ENCODE measurements around the gene EDN1. TPM values are rescaled to one million over a fixed set of nuclear protein-coding genes. Genes with fewer than 3 reads are reported as not detected.
A peak's percentile ranks its signal among the peaks of the same experiment; 100 is the strongest.

EDN1 gene
- total RNA-seq, 1 donor from 2014 or later: 64.4 TPM

GRCh38 chr6:12243169-12243568, 47.0 kb upstream of the EDN1 start:
- Mint-ChIP-seq H3K27me3 (ENCODE audit: low read depth, unreplicated experiment) (peaks cover 3% of the 10 kb centered on the region), H3K36me3 (ENCODE audit: low read depth, unreplicated experiment) (no peaks in the 10 kb centered on the region), H3K4me3 (ENCODE audit: unreplicated experiment) (no peak overlapping the region), H3K9me3 (ENCODE audit: unreplicated experiment) (no peaks in the 10 kb centered on the region), H3K4me1 (ENCODE audit: low read depth, unreplicated experiment) (peaks cover 8% of the 10 kb centered on the region), H3K27ac (ENCODE audit: unreplicated experiment) (no peak overlapping the region)
- no peak for FAIRE-seq
- Histone ChIP-seq H3K4me2 (ENCODE audit: low read length) (no peak overlapping the region), H2AFZ (ENCODE audit: low read depth, low read length) (no peak overlapping the region), H3K79me2 (ENCODE audit: insufficient read depth, low read length) (no peaks in the 10 kb centered on the region), H3K9ac (ENCODE audit: low read length) (no peak overlapping the region), H4K20me1 (ENCODE audit: insufficient read depth, low read length) (no peaks in the 10 kb centered on the region), H3K27me3 (ENCODE audit: insufficient read depth, low read length) (no peaks in the 10 kb centered on the region), H3K4me1 (ENCODE audit: insufficient read depth, low read length) (no peaks in the 10 kb centered on the region), H3K27ac (ENCODE audit: low read depth, low read length) (no peak overlapping the region), H3K9me3 (ENCODE audit: insufficient read depth, low read depth, low read length) (no peaks in the 10 kb centered on the region), H3K36me3 (ENCODE audit: insufficient read depth, low read length) (no peaks in the 10 kb centered on the region), H3K4me3 (ENCODE audit: insufficient read depth, low read depth, low read length) (no peak overlapping the region)
- TF ChIP-seq EZH2 (IDR thresholded peaks at IDR 0.05; ENCODE audit: insufficient read depth, low read length) (no peak), CTCF (IDR thresholded peaks at IDR 0.05; ENCODE audit: insufficient read depth, low read depth, low read length) (no peak)
- DNase-seq (ENCODE audit: low read depth): no peak

GRCh38 chr6:12245360-12245759, 44.8 kb upstream of the EDN1 start:
- Mint-ChIP-seq H3K4me3 (ENCODE audit: unreplicated experiment) (no peak overlapping the region), H3K9me3 (ENCODE audit: unreplicated experiment) (no peaks in the 10 kb centered on the region), H3K4me1 (ENCODE audit: low read depth, unreplicated experiment) (peaks cover 1% of the 10 kb centered on the region), H3K36me3 (ENCODE audit: low read depth, unreplicated experiment) (no peaks in the 10 kb centered on the region), H3K27me3 (ENCODE audit: low read depth, unreplicated experiment) (peaks cover 5% of the 10 kb centered on the region), H3K27ac (ENCODE audit: unreplicated experiment) (no peak overlapping the region)
- H3K9me3 ChIP-seq (ENCODE audit: insufficient read depth, low read depth, low read length): no peaks in the 10 kb centered on the region
- no peak for TF ChIP-seq CTCF (IDR thresholded peaks at IDR 0.05; ENCODE audit: insufficient read depth, low read depth, low read length)
- TF ChIP-seq EZH2 (IDR thresholded peaks at IDR 0.05; ENCODE audit: insufficient read depth, low read length): no peak
- H2AFZ ChIP-seq (ENCODE audit: low read depth, low read length): no peak overlapping the region
- FAIRE-seq (no peak), DNase-seq (ENCODE audit: low read depth) (no peak)
- H3K4me3 ChIP-seq (ENCODE audit: insufficient read depth, low read depth, low read length): no peak overlapping the region
- H3K79me2 ChIP-seq (ENCODE audit: insufficient read depth, low read length): no peaks in the 10 kb centered on the region
- H3K4me1 ChIP-seq (ENCODE audit: insufficient read depth, low read length): no peaks in the 10 kb centered on the region
- H3K27me3 ChIP-seq (ENCODE audit: insufficient read depth, low read length): no peaks in the 10 kb centered on the region
- H3K4me2 ChIP-seq (ENCODE audit: low read length): no peak overlapping the region
- H3K36me3 ChIP-seq (ENCODE audit: insufficient read depth, low read length): no peaks in the 10 kb centered on the region
- no peak overlapping the region for H3K27ac ChIP-seq (ENCODE audit: low read depth, low read length)
- no peak overlapping the region for H3K9ac ChIP-seq (ENCODE audit: low read length)
- no peaks in the 10 kb centered on the region for H4K20me1 ChIP-seq (ENCODE audit: insufficient read depth, low read length)

GRCh38 chr6:12245763-12246718, 44.1 kb upstream of the EDN1 start:
- FAIRE-seq (no peak), DNase-seq (ENCODE audit: low read depth) (no peak)
- H3K4me3 ChIP-seq (ENCODE audit: insufficient read depth, low read depth, low read length): no peak overlapping the region
- H3K79me2 ChIP-seq (ENCODE audit: insufficient read depth, low read length): no peaks in the 10 kb centered on the region
- peaks cover 1% of the 10 kb centered on the region for H3K4me1 Mint-ChIP-seq (ENCODE audit: low read depth, unreplicated experiment)
- no peaks in the 10 kb centered on the region for H3K9me3 ChIP-seq (ENCODE audit: insufficient read depth, low read depth, low read length)
- no peaks in the 10 kb centered on the region for H3K36me3 Mint-ChIP-seq (ENCODE audit: low read depth, unreplicated experiment)
- H3K4me3 Mint-ChIP-seq (ENCODE audit: unreplicated experiment): no peak overlapping the region
- H4K20me1 ChIP-seq (ENCODE audit: insufficient read depth, low read length): no peaks in the 10 kb centered on the region
- no peak overlapping the region for H3K9ac ChIP-seq (ENCODE audit: low read length)
- H3K27me3 Mint-ChIP-seq (ENCODE audit: low read depth, unreplicated experiment): peaks cover 5% of the 10 kb centered on the region
- H3K9me3 Mint-ChIP-seq (ENCODE audit: unreplicated experiment): no peaks in the 10 kb centered on the region
- no peak overlapping the region for H3K27ac ChIP-seq (ENCODE audit: low read depth, low read length)
- no peak overlapping the region for H3K4me2 ChIP-seq (ENCODE audit: low read length)
- TF ChIP-seq EZH2 (IDR thresholded peaks at IDR 0.05; ENCODE audit: insufficient read depth, low read length) (no peak), CTCF (IDR thresholded peaks at IDR 0.05; ENCODE audit: insufficient read depth, low read depth, low read length) (no peak)
- H2AFZ ChIP-seq (ENCODE audit: low read depth, low read length): peak overlapping the region; percentile 21
- no peak overlapping the region for H3K27ac Mint-ChIP-seq (ENCODE audit: unreplicated experiment)
- H3K27me3 ChIP-seq (ENCODE audit: insufficient read depth, low read length): no peaks in the 10 kb centered on the region
- H3K4me1 ChIP-seq (ENCODE audit: insufficient read depth, low read length): no peaks in the 10 kb centered on the region
- no peaks in the 10 kb centered on the region for H3K36me3 ChIP-seq (ENCODE audit: insufficient read depth, low read length)

All from astrocyte (in vitro differentiated cells and primary cell).